Measurements from ENCODE around the gene SLC22A4. TPM values are rescaled to one million over a fixed set of nuclear protein-coding genes. Genes with fewer than 3 reads are reported as not detected.

Gene SLC22A4
- total and polyA plus RNA-seq, 2 experiments from 2014 or later = 1.4 to 3.3 TPM

- WGBS (ENCODE audit: low lambda C conversion rate, missing lambda C conversion rate) = 65% methylated on average over 37 of the region's 37 CpGs
- no peak overlapping the region for H3K27ac ChIP-seq
- no peaks in the 10 kb centered on the region for H3K9me3 ChIP-seq (ENCODE audit: low read depth)
- H3K4me2 ChIP-seq = no peak overlapping the region
- no peaks in the 10 kb centered on the region for H3K9me2 ChIP-seq (replicated peaks; ENCODE audit: insufficient read depth)
- no peaks in the 10 kb centered on the region for H3K79me2 ChIP-seq
- no peaks in the 10 kb centered on the region for H3K36me3 ChIP-seq (replicated peaks; ENCODE audit: insufficient read depth, low read depth)
- no peaks in the 10 kb centered on the region for H4K20me1 ChIP-seq (ENCODE audit: insufficient read depth, poor library complexity, severe bottlenecking)
- peaks cover 8% of the 10 kb centered on the region for H3K4me1 ChIP-seq (ENCODE audit: insufficient read depth)
- no peaks in the 10 kb centered on the region for H3K27me3 ChIP-seq
- H3K4me3 ChIP-seq = no peak overlapping the region
- H2AFZ ChIP-seq = no peak overlapping the region
- peak; percentile 69 for DNase-seq (ENCODE audit: low spot score)
- TF ChIP-seq CTCF (IDR thresholded peaks at IDR 0.05; ENCODE audit: poor library complexity) (peak; percentile 81), EZH2 (IDR thresholded peaks at IDR 0.05; ENCODE audit: borderline replicate concordance) (no peak)
Observed at GRCh38 chr5:132272311-132273210, 21.6 kb upstream of the SLC22A4 start.

DNA sequence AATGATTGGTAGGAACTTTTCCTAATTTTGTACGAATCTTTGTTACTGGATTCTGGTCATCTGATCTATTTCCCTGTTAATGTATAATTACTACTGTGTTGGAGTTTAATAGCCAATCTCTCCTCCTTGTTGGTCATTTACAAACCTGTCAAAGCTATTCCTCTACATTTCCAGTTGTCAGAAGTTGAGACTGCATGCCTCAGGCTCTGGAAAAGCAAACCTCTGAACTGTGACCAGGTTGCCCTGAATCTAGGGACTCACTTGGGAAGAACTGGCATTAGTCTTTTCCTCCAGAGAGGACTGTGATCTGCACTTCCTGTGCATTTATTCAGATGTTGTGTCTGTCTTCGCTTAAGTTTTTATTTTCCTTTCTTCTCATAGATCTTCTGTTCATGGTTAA, 20.6 kb upstream of the SLC22A4 start:
- no peak overlapping the region for H3K4me2 ChIP-seq
- H3K36me3 ChIP-seq (replicated peaks; ENCODE audit: insufficient read depth, low read depth) = no peaks in the 10 kb centered on the region
- DNase-seq (ENCODE audit: low spot score) = no peak
- H3K27me3 ChIP-seq = no peaks in the 10 kb centered on the region
- H3K27ac ChIP-seq = no peak overlapping the region
- 90% methylated on average over 2 of the region's 2 CpGs for WGBS (ENCODE audit: low lambda C conversion rate, missing lambda C conversion rate)
- H2AFZ ChIP-seq = no peak overlapping the region
- H3K4me1 ChIP-seq (ENCODE audit: insufficient read depth) = peaks cover 13% of the 10 kb centered on the region
- no peaks in the 10 kb centered on the region for H4K20me1 ChIP-seq (ENCODE audit: insufficient read depth, poor library complexity, severe bottlenecking)
- H3K79me2 ChIP-seq = no peaks in the 10 kb centered on the region
- H3K4me3 ChIP-seq = no peak overlapping the region
- no peak for TF ChIP-seq CTCF (IDR thresholded peaks at IDR 0.05; ENCODE audit: poor library complexity)
- no peak for TF ChIP-seq EZH2phosphoT487 (IDR thresholded peaks at IDR 0.05; ENCODE audit: low read depth, severe bottlenecking, unreplicated experiment)
- no peak for TF ChIP-seq EZH2 (IDR thresholded peaks at IDR 0.05; ENCODE audit: borderline replicate concordance)
- no peaks in the 10 kb centered on the region for H3K9me2 ChIP-seq (replicated peaks; ENCODE audit: insufficient read depth)
- no peaks in the 10 kb centered on the region for H3K9me3 ChIP-seq (ENCODE audit: low read depth)

DNA sequence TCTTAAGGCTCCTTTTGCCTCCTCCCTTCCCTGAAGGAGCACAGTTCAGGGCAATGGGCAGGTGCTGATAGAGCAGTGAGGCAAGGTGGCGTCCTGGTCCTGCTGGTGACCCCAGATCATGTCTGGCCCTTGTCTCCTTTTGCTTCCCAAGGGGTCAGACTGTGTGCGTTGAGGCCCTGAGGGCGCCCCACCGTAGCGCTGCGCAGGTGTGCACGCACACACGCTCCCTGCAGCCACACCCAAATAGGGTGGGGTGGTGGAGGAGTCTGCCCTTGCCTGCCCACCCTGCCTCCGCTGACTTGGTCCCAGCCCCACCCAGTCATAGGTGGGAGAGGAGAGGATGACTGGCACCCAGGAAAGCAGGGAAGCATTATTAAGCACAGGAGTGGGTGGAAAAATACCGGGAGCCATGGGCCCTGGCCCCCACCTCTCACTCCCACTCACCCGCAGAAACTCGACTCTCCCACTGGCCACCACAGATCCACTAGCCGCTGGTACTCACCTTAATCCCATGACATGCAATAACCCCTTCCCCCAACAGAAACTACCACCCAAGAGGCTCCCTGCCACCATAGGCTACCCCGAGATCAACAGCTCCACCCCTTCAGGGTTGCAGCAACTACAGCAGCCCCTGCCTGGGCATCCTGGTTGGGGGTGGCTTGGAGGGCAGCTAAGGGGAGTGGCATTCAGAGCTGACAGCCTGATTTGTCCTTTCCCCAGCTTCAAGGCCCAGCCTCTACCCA, 20.0 kb upstream of the SLC22A4 start:
- DNase-seq (ENCODE audit: low spot score) = no peak
- Histone ChIP-seq H3K4me1 (ENCODE audit: insufficient read depth) (peaks cover 19% of the 10 kb centered on the region), H3K27me3 (no peaks in the 10 kb centered on the region), H2AFZ (no peak overlapping the region), H3K27ac (no peak overlapping the region), H3K9me3 (ENCODE audit: low read depth) (no peaks in the 10 kb centered on the region), H4K20me1 (ENCODE audit: insufficient read depth, poor library complexity, severe bottlenecking) (no peaks in the 10 kb centered on the region), H3K79me2 (no peaks in the 10 kb centered on the region), H3K36me3 (replicated peaks; ENCODE audit: insufficient read depth, low read depth) (no peaks in the 10 kb centered on the region), H3K4me2 (no peak overlapping the region), H3K4me3 (no peak overlapping the region), H3K9me2 (replicated peaks; ENCODE audit: insufficient read depth) (no peaks in the 10 kb centered on the region)
- 91% methylated on average over 14 of the region's 14 CpGs for WGBS (ENCODE audit: low lambda C conversion rate, missing lambda C conversion rate)
- TF ChIP-seq CTCF (IDR thresholded peaks at IDR 0.05; ENCODE audit: poor library complexity) = no peak
- TF ChIP-seq EZH2phosphoT487 (IDR thresholded peaks at IDR 0.05; ENCODE audit: low read depth, severe bottlenecking, unreplicated experiment) = no peak
- TF ChIP-seq EZH2 (IDR thresholded peaks at IDR 0.05; ENCODE audit: borderline replicate concordance) = no peak

Data from hepatocyte (in vitro differentiated cells).